ENCODE measurements around the gene QSOX2. TPM values are rescaled to one million over a fixed set of nuclear protein-coding genes. Genes with fewer than 3 reads are reported as not detected.

The QSOX2 gene
- polyA plus RNA-seq, 2 of the 4 experiments (the other 2 are of a cell fraction) = 22.3 to 30.2 TPM

GRCh38 chr9:136179761-136180160, 65.9 kb downstream of the QSOX2 start:
- WGBS (ENCODE audit: missing lambda C conversion rate) = 89% methylated on average over 11 of the region's 13 CpGs
- Histone ChIP-seq H3K27ac (no peak overlapping the region), H3K4me1 (no peaks in the 10 kb centered on the region), H3K9me3 (no peaks in the 10 kb centered on the region), H3K4me2 (no peak overlapping the region), H3K4me3 (no peak overlapping the region)
- no peak for FAIRE-seq
- ChIA-PET POLR2A (no interaction called here), CTCF (interaction anchor here (1.4 kb wide), 1 partner anchor 9 kb away, joined by 4 read pairs; no protein-coding TSS in a partner anchor)
- TF ChIP-seq ZFP36 (IDR thresholded peaks at IDR 0.05; ENCODE audit: borderline replicate concordance, partially characterized antibody) = no peak
- TF ChIP-seq HDAC2 (IDR thresholded peaks at IDR 0.05) = no peak
- no peak for TF ChIP-seq CHD4 (IDR thresholded peaks at IDR 0.05; ENCODE audit: borderline replicate concordance)
- no peak for TF ChIP-seq POLR2A (IDR thresholded peaks at IDR 0.05; ENCODE audit: low read length)
- TF ChIP-seq TP53 (CRISPR knock-in tag; IDR thresholded peaks at IDR 0.05) = no peak
- no peak for TF ChIP-seq CEBPB (IDR thresholded peaks at IDR 0.05)
- TF ChIP-seq RFX5 (IDR thresholded peaks at IDR 0.05) = no peak
- TF ChIP-seq HES2 (IDR thresholded peaks at IDR 0.05) = no peak
- no peak for TF ChIP-seq GATA3 (IDR thresholded peaks at IDR 0.05; ENCODE audit: borderline replicate concordance)
- ATAC-seq = no peak
- no peak for DNase-seq (ENCODE audit: low read depth in 1 of 2, low spot score in 1 of 2)

GRCh38 chr9:136179101-136179616, 66.5 kb downstream of the QSOX2 start:
- Histone ChIP-seq H3K9me3 (no peaks in the 10 kb centered on the region), H3K4me3 (no peak overlapping the region), H3K4me2 (no peak overlapping the region), H3K4me1 (no peaks in the 10 kb centered on the region), H3K27ac (no peak overlapping the region)
- ChIA-PET CTCF (interaction anchor here (0.8 to 2.5 kb wide), 6 partner anchors 11 to 212 kb away, joined by 3 to 13 read pairs (median 3); no protein-coding TSS in a partner anchor), POLR2A (no interaction called here)
- DNase-seq (ENCODE audit: low read depth in 1 of 2, low spot score in 1 of 2) (no peak), FAIRE-seq (no peak), ATAC-seq (peak; percentile 5 to 37; a peak in 3 of 6 replicates)
- TF ChIP-seq CHD4 (IDR thresholded peaks at IDR 0.05; ENCODE audit: borderline replicate concordance) (no peak), CHD2 (IDR thresholded peaks at IDR 0.05; ENCODE audit: low read length, partially characterized antibody) (no peak), ZFP36 (IDR thresholded peaks at IDR 0.05; ENCODE audit: borderline replicate concordance, partially characterized antibody) (no peak), ZNF302 (CRISPR knock-in tag; IDR thresholded peaks at IDR 0.05) (no peak), CTCF (IDR thresholded peaks at IDR 0.05) (no peak), SREBF2 (IDR thresholded peaks at IDR 0.05) (no peak), USF2 (IDR thresholded peaks at IDR 0.05) (no peak), NR3C1 (IDR thresholded peaks at IDR 0.05) (no peak), HOXB13 (CRISPR knock-in tag; IDR thresholded peaks at IDR 0.05; ENCODE audit: low read depth) (no peak), FOXS1 (CRISPR knock-in tag; IDR thresholded peaks at IDR 0.05) (no peak), MYC (IDR thresholded peaks at IDR 0.05; ENCODE audit: borderline replicate concordance, low read length) (no peak)
- WGBS (ENCODE audit: missing lambda C conversion rate) = 60% methylated on average over 12 of the region's 12 CpGs

GRCh38 chr9:136178773-136179075, 66.9 kb downstream of the QSOX2 start:
- TF ChIP-seq MAFK (IDR thresholded peaks at IDR 0.05; ENCODE audit: partially characterized antibody) = no peak
- TF ChIP-seq CEBPB (IDR thresholded peaks at IDR 0.05) = no peak
- TF ChIP-seq KDM1A (IDR thresholded peaks at IDR 0.05; ENCODE audit: low read depth) = no peak
- no peak for TF ChIP-seq PHF8 (IDR thresholded peaks at IDR 0.05; ENCODE audit: borderline replicate concordance, low read depth)
- TF ChIP-seq CHD4 (IDR thresholded peaks at IDR 0.05; ENCODE audit: borderline replicate concordance) = no peak
- no peak for TF ChIP-seq RNF2 (IDR thresholded peaks at IDR 0.05; ENCODE audit: borderline replicate concordance, low read depth)
- TF ChIP-seq HEYL (CRISPR knock-in tag; IDR thresholded peaks at IDR 0.05) = no peak
- no peak for TF ChIP-seq POLR2A (IDR thresholded peaks at IDR 0.05; ENCODE audit: low read length)
- no peak for TF ChIP-seq BCL3 (IDR thresholded peaks at IDR 0.05)
- no peak for TF ChIP-seq JUNB (IDR thresholded peaks at IDR 0.05)
- peak in 1 of 2 experiments; percentile 41; a peak in 3 of 6 replicates for ATAC-seq
- no peak overlapping the region for H3K27ac ChIP-seq
- CTCF ChIA-PET = interaction anchor here (0.8 to 2.5 kb wide), 6 partner anchors 11 to 211 kb away, joined by 3 to 13 read pairs (median 3); no protein-coding TSS in a partner anchor
- no peak for DNase-seq (ENCODE audit: low read depth in 1 of 2, low spot score in 1 of 2)
- POLR2A ChIA-PET = no interaction called here
- no peak for FAIRE-seq
- no peaks in the 10 kb centered on the region for H3K4me1 ChIP-seq
- H3K4me2 ChIP-seq = no peak overlapping the region
- no peaks in the 10 kb centered on the region for H3K9me3 ChIP-seq
- WGBS (ENCODE audit: missing lambda C conversion rate) = 37% methylated on average over 7 of the region's 8 CpGs
- no peak overlapping the region for H3K4me3 ChIP-seq
